A673 (cell line): ENCODE results near the gene HOXB8.

Experiments
- EZH2 ChIP-seq: fragments of 200-600 bp; sonication (generic); IDR thresholded peaks from 2 replicates; pipeline ENCODE4 v1.6.1; 2017; ENCODE audit warnings: borderline replicate concordance, low read depth, mild to moderate bottlenecking, mixed read lengths, antibody characterized with exemption, low read length; ENCODE audit not compliant: poor library complexity, severe bottlenecking
- TF ChIP-seq, protein P1 (sequence below): fragments of 300-800, 200-600 bp; sonication (generic); conservative IDR thresholded peaks from 2 replicates; pipeline ENCODE4 v1.5.1; 2017; ENCODE audit warnings: low read depth, mild to moderate bottlenecking, antibody characterized with exemption, low read length, moderate library complexity, mixed read lengths

DNA sequence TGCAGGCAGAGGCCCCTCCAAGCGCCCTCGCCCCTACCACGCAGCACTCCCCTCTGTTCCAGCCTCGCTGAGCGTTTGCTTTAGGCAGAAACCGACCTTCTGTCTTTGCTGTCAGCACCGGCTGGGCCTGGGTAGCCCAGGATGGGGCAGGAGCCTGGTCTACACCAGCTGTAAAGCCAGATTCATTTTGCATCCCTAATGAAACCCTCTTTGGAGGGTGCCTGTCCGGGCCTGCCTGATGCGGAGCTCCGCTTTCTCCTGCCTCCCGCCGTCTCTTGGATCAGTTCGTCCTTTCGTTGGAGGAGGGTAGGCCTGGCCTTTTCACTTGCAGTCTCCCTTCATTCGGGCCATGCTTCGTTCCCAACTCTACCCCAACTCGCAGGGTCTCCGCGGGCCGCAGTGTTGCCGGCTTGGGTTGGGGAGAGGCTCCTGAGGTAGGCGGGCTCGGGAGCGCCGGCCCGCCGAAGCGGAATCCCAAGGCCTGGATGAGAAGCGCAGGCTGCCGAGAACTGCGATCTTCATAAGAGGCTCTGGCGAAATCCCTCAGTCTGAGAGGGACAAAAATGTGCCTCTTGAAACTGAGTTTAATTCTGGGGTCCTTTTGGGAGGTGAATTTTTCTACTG is 4.8 kb upstream of the HOXB8 start:
- TF ChIP-seq, protein P1, sequence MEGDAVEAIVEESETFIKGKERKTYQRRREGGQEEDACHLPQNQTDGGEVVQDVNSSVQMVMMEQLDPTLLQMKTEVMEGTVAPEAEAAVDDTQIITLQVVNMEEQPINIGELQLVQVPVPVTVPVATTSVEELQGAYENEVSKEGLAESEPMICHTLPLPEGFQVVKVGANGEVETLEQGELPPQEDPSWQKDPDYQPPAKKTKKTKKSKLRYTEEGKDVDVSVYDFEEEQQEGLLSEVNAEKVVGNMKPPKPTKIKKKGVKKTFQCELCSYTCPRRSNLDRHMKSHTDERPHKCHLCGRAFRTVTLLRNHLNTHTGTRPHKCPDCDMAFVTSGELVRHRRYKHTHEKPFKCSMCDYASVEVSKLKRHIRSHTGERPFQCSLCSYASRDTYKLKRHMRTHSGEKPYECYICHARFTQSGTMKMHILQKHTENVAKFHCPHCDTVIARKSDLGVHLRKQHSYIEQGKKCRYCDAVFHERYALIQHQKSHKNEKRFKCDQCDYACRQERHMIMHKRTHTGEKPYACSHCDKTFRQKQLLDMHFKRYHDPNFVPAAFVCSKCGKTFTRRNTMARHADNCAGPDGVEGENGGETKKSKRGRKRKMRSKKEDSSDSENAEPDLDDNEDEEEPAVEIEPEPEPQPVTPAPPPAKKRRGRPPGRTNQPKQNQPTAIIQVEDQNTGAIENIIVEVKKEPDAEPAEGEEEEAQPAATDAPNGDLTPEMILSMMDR = no peak
- no peak for TF ChIP-seq EZH2
